ENCODE measurements around the gene CDK16.

Gene CDK16

DNA sequence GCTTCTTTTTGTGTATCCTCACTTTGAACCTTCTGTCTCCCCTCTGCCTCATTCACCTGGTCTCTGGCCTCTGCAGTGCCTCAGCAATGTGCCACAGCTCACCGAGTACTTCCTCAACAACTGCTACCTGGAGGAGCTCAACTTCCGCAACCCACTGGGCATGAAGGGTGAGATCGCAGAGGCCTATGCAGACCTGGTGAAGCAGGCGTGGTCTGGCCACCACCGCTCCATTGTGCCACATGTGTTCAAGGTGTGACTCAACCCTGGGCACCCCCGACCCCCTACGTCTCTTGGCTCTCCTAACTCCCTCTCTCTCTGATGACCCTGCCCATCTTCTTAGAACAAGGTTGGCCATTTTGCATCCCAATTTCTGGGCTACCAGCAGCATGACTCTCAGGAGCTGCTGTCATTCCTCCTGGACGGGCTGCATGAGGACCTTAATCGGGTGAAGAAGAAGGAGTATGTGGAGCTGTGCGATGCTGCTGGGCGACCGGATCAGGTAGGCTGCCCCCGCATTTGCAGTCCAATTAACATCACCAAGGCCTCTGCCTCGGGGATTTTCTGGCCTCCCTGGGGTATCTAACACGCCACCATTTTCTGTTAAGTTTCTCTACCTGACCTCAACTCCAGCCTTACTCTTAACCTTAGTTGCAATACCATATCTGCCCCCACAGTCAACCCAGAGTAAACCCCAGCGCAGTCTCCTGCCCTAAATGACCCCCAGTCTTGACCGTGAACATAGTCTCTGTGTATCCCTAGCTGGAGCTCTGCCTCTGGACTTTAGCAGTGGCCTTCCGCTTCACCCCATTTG lies 22.9 kb downstream of the CDK16 start:
- CTCF ChIA-PET: no interaction called here
- no peak for DNase-seq (ENCODE audit: extremely low spot score)
- POLR2A ChIA-PET: interaction anchor here (0.8 kb wide), 1 partner anchor 234 kb away, joined by 3 read pairs; no protein-coding TSS in a partner anchor
- TF ChIP-seq, protein P1, sequence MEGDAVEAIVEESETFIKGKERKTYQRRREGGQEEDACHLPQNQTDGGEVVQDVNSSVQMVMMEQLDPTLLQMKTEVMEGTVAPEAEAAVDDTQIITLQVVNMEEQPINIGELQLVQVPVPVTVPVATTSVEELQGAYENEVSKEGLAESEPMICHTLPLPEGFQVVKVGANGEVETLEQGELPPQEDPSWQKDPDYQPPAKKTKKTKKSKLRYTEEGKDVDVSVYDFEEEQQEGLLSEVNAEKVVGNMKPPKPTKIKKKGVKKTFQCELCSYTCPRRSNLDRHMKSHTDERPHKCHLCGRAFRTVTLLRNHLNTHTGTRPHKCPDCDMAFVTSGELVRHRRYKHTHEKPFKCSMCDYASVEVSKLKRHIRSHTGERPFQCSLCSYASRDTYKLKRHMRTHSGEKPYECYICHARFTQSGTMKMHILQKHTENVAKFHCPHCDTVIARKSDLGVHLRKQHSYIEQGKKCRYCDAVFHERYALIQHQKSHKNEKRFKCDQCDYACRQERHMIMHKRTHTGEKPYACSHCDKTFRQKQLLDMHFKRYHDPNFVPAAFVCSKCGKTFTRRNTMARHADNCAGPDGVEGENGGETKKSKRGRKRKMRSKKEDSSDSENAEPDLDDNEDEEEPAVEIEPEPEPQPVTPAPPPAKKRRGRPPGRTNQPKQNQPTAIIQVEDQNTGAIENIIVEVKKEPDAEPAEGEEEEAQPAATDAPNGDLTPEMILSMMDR (IDR thresholded peaks at IDR 0.05; ENCODE audit: control extremely low read depth, extremely low read depth, low read depth, missing control alignments): no peak

DNA sequence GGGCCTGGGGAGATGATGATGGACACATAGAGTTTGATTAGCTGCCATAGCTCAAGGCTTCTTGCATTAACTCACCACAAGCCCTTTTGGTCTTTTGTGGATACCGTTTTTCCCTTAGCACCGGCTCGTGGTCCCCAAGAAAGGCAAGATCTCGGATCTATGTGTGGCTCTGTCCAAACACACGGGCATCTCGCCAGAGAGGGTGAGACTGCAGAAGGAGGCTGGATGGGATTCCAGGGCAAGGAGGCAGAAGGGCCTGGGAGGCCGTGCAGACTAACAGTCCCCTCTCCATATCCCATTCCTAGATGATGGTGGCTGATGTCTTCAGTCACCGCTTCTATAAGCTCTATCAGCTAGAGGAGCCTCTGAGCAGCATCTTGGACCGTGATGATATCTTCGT lies 23.8 kb downstream of the CDK16 start:
- no peak for DNase-seq (ENCODE audit: extremely low spot score)
- CTCF ChIA-PET: no interaction called here
- TF ChIP-seq, protein P1 (IDR thresholded peaks at IDR 0.05; ENCODE audit: control extremely low read depth, extremely low read depth, low read depth, missing control alignments): no peak
- POLR2A ChIA-PET: no interaction called here

DNA sequence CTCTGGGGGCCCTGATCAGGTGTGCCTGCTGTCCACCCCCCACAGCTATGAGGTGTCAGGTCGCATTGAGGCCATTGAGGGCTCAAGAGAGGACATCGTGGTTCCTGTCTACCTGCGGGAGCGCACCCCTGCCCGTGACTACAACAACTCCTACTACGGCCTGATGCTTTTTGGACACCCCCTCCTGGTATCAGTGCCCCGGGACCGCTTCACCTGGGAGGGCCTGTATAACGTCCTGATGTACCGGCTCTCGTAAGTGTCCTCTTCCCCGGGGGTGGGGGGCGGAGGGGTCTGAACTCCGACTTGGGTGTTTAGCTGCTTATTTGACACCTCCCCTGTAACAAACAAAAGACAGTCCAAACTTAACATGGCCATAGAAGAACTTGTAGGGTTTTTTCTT lies 24.9 kb downstream of the CDK16 start:
- ChIA-PET POLR2A (no interaction called here), CTCF (no interaction called here)
- DNase-seq (ENCODE audit: extremely low spot score): no peak
- TF ChIP-seq, protein P1 (IDR thresholded peaks at IDR 0.05; ENCODE audit: control extremely low read depth, extremely low read depth, low read depth, missing control alignments): no peak

DNA sequence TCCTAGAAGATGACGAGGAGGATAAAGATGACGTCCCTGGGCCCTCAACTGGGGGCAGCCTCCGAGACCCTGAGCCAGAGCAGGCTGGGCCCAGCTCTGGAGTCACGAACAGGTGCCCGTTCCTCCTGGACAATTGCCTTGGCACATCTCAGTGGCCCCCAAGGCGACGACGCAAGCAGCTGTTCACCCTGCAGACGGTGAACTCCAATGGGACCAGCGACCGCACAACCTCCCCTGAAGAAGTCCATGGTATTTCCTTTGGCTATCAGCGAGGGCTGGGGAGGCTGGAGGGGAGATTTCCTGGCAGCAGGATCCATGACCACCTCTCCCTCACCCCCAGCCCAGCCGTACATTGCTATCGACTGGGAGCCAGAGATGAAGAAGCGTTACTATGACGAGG lies 26.2 kb downstream of the CDK16 start:
- CTCF ChIA-PET: interaction anchor here (1.4 kb wide), 1 partner anchor 8 kb away, joined by 3 read pairs; no protein-coding TSS in a partner anchor
- TF ChIP-seq, protein P1 (IDR thresholded peaks at IDR 0.05; ENCODE audit: control extremely low read depth, extremely low read depth, low read depth, missing control alignments): no peak
- DNase-seq (ENCODE audit: extremely low spot score): no peak
- POLR2A ChIA-PET: interaction anchor here (0.6 kb wide), 1 partner anchor 16 kb away, joined by 3 read pairs; no protein-coding TSS in a partner anchor

DNA sequence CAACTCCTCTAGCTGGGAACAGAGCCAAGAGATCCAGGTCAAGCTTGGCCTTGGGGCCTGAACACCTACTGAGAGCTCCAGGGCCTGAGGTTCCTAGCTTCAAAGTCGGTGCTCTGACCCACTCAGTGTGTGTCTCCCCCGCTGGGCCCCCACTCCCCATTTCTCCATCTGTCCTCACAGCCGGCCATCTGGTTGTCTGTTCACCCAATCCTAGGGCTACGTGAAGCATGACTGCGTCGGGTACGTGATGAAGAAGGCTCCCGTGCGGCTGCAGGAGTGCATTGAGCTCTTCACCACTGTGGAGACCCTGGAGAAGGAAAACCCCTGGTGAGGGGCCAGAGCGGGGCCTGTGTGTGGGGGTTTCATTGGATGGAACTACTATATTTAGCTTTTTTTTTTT lies 26.7 kb downstream of the CDK16 start:
- TF ChIP-seq, protein P1 (IDR thresholded peaks at IDR 0.05; ENCODE audit: control extremely low read depth, extremely low read depth, low read depth, missing control alignments): no peak
- ChIA-PET CTCF (interaction anchor here (1.4 kb wide), 1 partner anchor 9 kb away, joined by 3 read pairs; no protein-coding TSS in a partner anchor), POLR2A (interaction anchor here (0.6 kb wide), 1 partner anchor 17 kb away, joined by 3 read pairs; no protein-coding TSS in a partner anchor)
- no peak for DNase-seq (ENCODE audit: extremely low spot score)

DNA sequence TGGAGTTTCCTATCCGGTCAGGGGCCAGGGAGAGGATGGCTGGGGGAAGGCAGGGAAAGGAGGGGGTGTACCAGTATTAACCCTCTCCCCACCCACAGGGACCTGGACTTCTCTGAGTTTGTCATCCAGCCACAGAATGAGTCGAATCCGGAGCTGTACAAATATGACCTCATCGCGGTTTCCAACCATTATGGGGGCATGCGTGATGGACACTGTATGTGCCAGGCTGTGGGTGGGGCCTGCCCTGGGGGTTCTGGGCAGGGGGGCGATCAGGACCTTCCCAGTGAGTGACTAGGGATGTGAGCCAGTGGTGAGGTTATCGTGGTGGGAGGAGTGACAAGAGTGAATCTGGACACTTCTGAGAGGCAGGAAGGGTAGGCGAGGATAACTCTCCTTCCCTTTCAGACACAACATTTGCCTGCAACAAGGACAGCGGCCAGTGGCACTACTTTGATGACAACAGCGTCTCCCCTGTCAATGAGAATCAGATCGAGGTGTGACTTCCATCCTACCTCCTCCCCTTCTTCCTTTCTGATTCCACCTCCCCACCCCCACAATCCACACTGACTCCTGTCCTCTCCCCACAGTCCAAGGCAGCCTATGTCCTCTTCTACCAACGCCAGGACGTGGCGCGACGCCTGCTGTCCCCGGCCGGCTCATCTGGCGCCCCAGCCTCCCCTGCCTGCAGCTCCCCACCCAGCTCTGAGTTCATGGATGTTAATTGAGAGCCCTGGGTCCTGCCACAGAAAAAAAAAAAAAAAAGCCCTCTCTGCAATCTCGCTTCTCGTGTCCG lies 28.9 kb downstream of the CDK16 start:
- POLR2A ChIA-PET: no interaction called here
- CTCF ChIA-PET: no interaction called here
- DNase-seq (ENCODE audit: extremely low spot score): no peak
- TF ChIP-seq, protein P1 (IDR thresholded peaks at IDR 0.05; ENCODE audit: control extremely low read depth, extremely low read depth, low read depth, missing control alignments): no peak
